HepG2 (cell line): ENCODE results near the gene PRPS1L1. TPM values are rescaled to one million over a fixed set of nuclear protein-coding genes. Genes with fewer than 3 reads are reported as not detected.

Experiments used
- BCL6 ChIP-seq: IDR thresholded peaks from 2 replicates; pipeline ENCODE4 v1.6.1; 2016; ENCODE audit warnings: missing genetic modification reagents, missing compliant biosample characterization
- CSRNP2 ChIP-seq: sonication (generic); formaldehyde crosslinking; conservative IDR thresholded peaks from 2 replicates; pipeline ENCODE4 v1.8.0; 2022; ENCODE audit warnings: low read depth, missing genetic modification reagents
- FOXP1 ChIP-seq, 2 experiments: fragments of 450-650 bp in 1 of 2; IDR thresholded peaks; 2 replicates each; pipeline ENCODE4 v1.6.1; 2017 to 2018; ENCODE audit warnings: antibody characterized with exemption in 1 of 2
- HOXA9 ChIP-seq: sonication (generic); formaldehyde crosslinking; IDR thresholded peaks from 2 replicates; pipeline ENCODE4 v1.8.1; 2022; ENCODE audit warnings: missing genetic modification reagents, mild to moderate bottlenecking, moderate library complexity, borderline replicate concordance
- MLX ChIP-seq: IDR thresholded peaks from 2 replicates; pipeline ENCODE4 v1.6.1; 2016
- NBN ChIP-seq: fragments of 450-650 bp; conservative IDR thresholded peaks from 2 replicates; pipeline ENCODE4 v1.6.1; 2017
- NFE2 ChIP-seq: sonication (generic); formaldehyde crosslinking; IDR thresholded peaks from 2 replicates; pipeline ENCODE4 v1.4.0; 2020; ENCODE audit warnings: missing genetic modification reagents
- ZHX1 ChIP-seq: sonication (generic); formaldehyde crosslinking; IDR thresholded peaks from 2 replicates; pipeline ENCODE4 v1.8.1; 2022; ENCODE audit warnings: low read depth, mild to moderate bottlenecking, missing genetic modification reagents
- ZNF224 ChIP-seq: sonication (generic); formaldehyde crosslinking; IDR thresholded peaks from 2 replicates; pipeline ENCODE4 v1.5.0; 2020; ENCODE audit warnings: mild to moderate bottlenecking, missing genetic modification reagents
- ZNF616 ChIP-seq: sonication (generic); formaldehyde crosslinking; IDR thresholded peaks from 2 replicates; pipeline ENCODE4 v1.5.0; 2020; ENCODE audit warnings: low read depth, mild to moderate bottlenecking, missing genetic modification reagents
- ZNF713 ChIP-seq: sonication (generic); formaldehyde crosslinking; IDR thresholded peaks from 2 replicates; pipeline ENCODE4 v1.4.0; 2020; ENCODE audit warnings: mild to moderate bottlenecking, missing genetic modification reagents
- polyA plus RNA-seq, 8 experiments: library from polyadenylated mRNA; depleted of rRNA in 3 of 8; stranded (reverse) in 7 of 8; unstranded in 1 of 8; fragments of >200 nt; fragmentation: Illumina TruSeq in 4 of 8; extraction: Trizol in 4 of 8; gene quantifications; 2 replicates each; pipeline versions ENCODE4 v1.2.1 to v1.2.3, GENCODE V29; 2011 to 2016; ENCODE audit warnings: low read depth in 4 of 8, missing spikeins in 1 of 8, mixed read lengths in 1 of 8; ENCODE audit not compliant: insufficient read depth in 1 of 8
- total RNA-seq, 5 experiments: library from RNA; depleted of rRNA; stranded (reverse); fragments of >200 nt; fragmentation: Illumina TruSeq; extraction: Trizol; gene quantifications; 2 replicates each; pipeline ENCODE4 v1.2.3, GENCODE V29; 2016; ENCODE audit warnings: low read depth in 1 of 5
- TF ChIP-seq, protein P1 (sequence below): sonication (generic); formaldehyde crosslinking; conservative IDR thresholded peaks from 2 replicates; pipeline ENCODE4 v1.5.0; 2020; ENCODE audit warnings: missing genetic modification reagents
- TF ChIP-seq, protein P2 (sequence below): sonication (generic); formaldehyde crosslinking; IDR thresholded peaks from 2 replicates; pipeline ENCODE4 v1.4.0; 2020; ENCODE audit warnings: missing genetic modification reagents

Gene PRPS1L1
- total and polyA plus RNA-seq, 2 of the 13 experiments (the other 11 are each of a cell fraction or from before 2014, with no cell fraction given), result not detected

DNA sequence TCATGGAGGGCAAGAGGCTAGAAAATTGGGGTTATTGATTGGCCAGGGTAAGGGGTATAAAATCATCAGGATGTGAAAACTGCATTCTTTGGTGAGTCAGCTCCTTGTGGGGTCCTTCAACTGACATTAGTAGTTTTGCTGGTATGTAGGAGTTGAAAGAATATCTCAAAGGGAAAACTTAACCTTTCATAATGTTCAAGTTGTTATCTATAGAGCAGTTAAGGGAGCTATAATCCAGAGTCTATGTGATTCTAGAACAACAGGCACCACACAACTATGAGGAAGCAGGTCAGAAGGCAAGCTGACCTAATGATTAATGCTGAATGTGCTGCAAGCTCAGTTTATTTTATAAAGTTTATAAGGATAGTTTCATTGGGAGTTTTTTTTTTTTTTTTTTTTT is 13.7 kb downstream of the PRPS1L1 start (continued):
- TF ChIP-seq, protein P1, sequence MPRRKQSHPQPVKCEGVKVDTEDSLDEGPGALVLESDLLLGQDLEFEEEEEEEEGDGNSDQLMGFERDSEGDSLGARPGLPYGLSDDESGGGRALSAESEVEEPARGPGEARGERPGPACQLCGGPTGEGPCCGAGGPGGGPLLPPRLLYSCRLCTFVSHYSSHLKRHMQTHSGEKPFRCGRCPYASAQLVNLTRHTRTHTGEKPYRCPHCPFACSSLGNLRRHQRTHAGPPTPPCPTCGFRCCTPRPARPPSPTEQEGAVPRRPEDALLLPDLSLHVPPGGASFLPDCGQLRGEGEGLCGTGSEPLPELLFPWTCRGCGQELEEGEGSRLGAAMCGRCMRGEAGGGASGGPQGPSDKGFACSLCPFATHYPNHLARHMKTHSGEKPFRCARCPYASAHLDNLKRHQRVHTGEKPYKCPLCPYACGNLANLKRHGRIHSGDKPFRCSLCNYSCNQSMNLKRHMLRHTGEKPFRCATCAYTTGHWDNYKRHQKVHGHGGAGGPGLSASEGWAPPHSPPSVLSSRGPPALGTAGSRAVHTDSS, result no peak
- no peak for TF ChIP-seq MLX
- no peak for TF ChIP-seq HOXA9
- no peak for TF ChIP-seq NFE2 (CRISPR knock-in tag)
- TF ChIP-seq ZNF616 (CRISPR knock-in tag), result no peak
- no peak for TF ChIP-seq NBN
- no peak for TF ChIP-seq BCL6 (CRISPR knock-in tag)
- no peak for TF ChIP-seq CSRNP2 (CRISPR knock-in tag)
- TF ChIP-seq, protein P2, sequence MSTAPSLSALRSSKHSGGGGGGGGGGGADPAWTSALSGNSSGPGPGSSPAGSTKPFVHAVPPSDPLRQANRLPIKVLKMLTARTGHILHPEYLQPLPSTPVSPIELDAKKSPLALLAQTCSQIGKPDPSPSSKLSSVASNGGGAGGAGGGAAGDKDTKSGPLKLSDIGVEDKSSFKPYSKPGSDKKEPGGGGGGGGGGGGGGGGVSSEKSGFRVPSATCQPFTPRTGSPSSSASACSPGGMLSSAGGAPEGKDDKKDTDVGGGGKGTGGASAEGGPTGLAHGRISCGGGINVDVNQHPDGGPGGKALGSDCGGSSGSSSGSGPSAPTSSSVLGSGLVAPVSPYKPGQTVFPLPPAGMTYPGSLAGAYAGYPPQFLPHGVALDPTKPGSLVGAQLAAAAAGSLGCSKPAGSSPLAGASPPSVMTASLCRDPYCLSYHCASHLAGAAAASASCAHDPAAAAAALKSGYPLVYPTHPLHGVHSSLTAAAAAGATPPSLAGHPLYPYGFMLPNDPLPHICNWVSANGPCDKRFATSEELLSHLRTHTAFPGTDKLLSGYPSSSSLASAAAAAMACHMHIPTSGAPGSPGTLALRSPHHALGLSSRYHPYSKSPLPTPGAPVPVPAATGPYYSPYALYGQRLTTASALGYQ (CRISPR knock-in tag), result no peak
- no peak for TF ChIP-seq ZHX1 (CRISPR knock-in tag)
- TF ChIP-seq ZNF713 (CRISPR knock-in tag), result no peak
- TF ChIP-seq ZNF224 (CRISPR knock-in tag), result no peak
- TF ChIP-seq FOXP1 (IDR thresholded peaks at IDR 0.05), result no peak
- no peak for TF ChIP-seq FOXP1 (CRISPR knock-in tag; IDR thresholded peaks at IDR 0.05)
